SK-N-SH (cell line): Measurements from ENCODE around the gene SMARCA2. TPM values are rescaled to one million over a fixed set of nuclear protein-coding genes. Genes with fewer than 3 reads are reported as not detected.

ENCODE experiments used
- CTCF ChIA-PET: fragments of 300-600, 350-600 bp; formaldehyde crosslinking; extraction: SDS; loops from one replicate; lab custom pipeline; 2021; lab: Yijun Ruan, JAX
- POLR2A ChIA-PET: fragments of 350-600 bp; sonication (Branson Sonifier 250); formaldehyde crosslinking; extraction: SDS; loops from one replicate; lab custom pipeline; 2020; ENCODE audit warnings: antibody characterized with exemption, inconsistent platforms; lab: Yijun Ruan, JAX
- DNase-seq: peaks from one replicate; pipeline ENCODE4 v3.0.0; 2012
- H2AFZ ChIP-seq: fragments of 200-600 bp; sonication (generic); 2 replicates; pipeline ENCODE4 v1.8.1; 2016; ENCODE audit warnings: antibody characterized with exemption, mild to moderate bottlenecking, low read depth
- H3F3A ChIP-seq: fragments of 200-600 bp; sonication (generic); replicated peaks from 2 replicates; pipeline ENCODE3; 2016; ENCODE audit warnings: antibody characterized with exemption, mild to moderate bottlenecking; ENCODE audit not compliant: insufficient read depth
- H3K27ac ChIP-seq, 2 experiments: fragments of 200-500 bp in 1 of 2; fragments of 200-600 bp in 1 of 2; sonication (Bioruptor generic) in 1 of 2; sonication (generic), shearing (Covaris generic) in 1 of 2; 2 replicates each; pipeline versions ENCODE4 v1.5.1 to v1.6.1; 2014 to 2016; ENCODE audit warnings: low read depth in 2 of 2, inconsistent platforms in 1 of 2, low read length in 1 of 2, mild to moderate bottlenecking in 1 of 2, mixed read lengths in 1 of 2
- H3K27me3 ChIP-seq: fragments of 200-600 bp; sonication (generic), shearing (Covaris generic); 2 replicates; pipeline ENCODE4 v1.6.1; 2016; ENCODE audit warnings: mixed run types; ENCODE audit not compliant: insufficient read depth
- H3K36me3 ChIP-seq, 2 experiments: fragments of 200-500 bp in 1 of 2; fragments of 200-600 bp in 1 of 2; sonication (Bioruptor generic) in 1 of 2; sonication (generic) in 1 of 2; replicated peaks in 1 of 2; 2 replicates each; pipeline versions ENCODE3 to v1.5.1; 2014 to 2016; ENCODE audit warnings: low read length in 1 of 2, mild to moderate bottlenecking in 1 of 2; ENCODE audit not compliant: insufficient read depth in 2 of 2, control insufficient read depth in 1 of 2
- H3K4me1 ChIP-seq, 2 experiments: fragments of 200-500 bp in 1 of 2; fragments of 200-600 bp in 1 of 2; sonication (Bioruptor generic) in 1 of 2; sonication (generic), shearing (Covaris generic) in 1 of 2; 2 replicates each; pipeline versions ENCODE4 v1.5.1 to v1.6.1; 2014 to 2016; ENCODE audit warnings: low read depth in 1 of 2, low read length in 1 of 2, mixed run types in 1 of 2; ENCODE audit not compliant: insufficient read depth in 2 of 2, control insufficient read depth in 1 of 2
- H3K4me2 ChIP-seq: fragments of 200-600 bp; sonication (generic), shearing (Covaris generic); 2 replicates; pipeline ENCODE4 v1.6.1; 2017; ENCODE audit warnings: mixed run types
- H3K4me3 ChIP-seq, 2 experiments: fragments of 200-500 bp in 1 of 2; fragments of 200-600 bp in 1 of 2; sonication (Bioruptor generic) in 1 of 2; sonication (generic), shearing (Covaris generic) in 1 of 2; 2 replicates each; pipeline versions ENCODE4 v1.5.1 to v1.8.1; 2014 to 2016; ENCODE audit warnings: low read depth in 2 of 2, inconsistent platforms in 1 of 2, low read length in 1 of 2, mild to moderate bottlenecking in 1 of 2, mixed read lengths in 1 of 2, moderate library complexity in 1 of 2
- H3K79me2 ChIP-seq: fragments of 200-600 bp; sonication (generic); 2 replicates; pipeline ENCODE4 v1.8.1; 2017; ENCODE audit warnings: mild to moderate bottlenecking; ENCODE audit not compliant: insufficient read depth
- H3K9ac ChIP-seq: fragments of 200-600 bp; sonication (generic); 2 replicates; pipeline ENCODE4 v1.6.1; 2017; ENCODE audit warnings: mixed run types
- H3K9me2 ChIP-seq: fragments of 200-600 bp; sonication (generic); 2 replicates; pipeline ENCODE4 v1.6.1; 2017; ENCODE audit warnings: mixed run types
- H3K9me3 ChIP-seq: fragments of 200-600 bp; sonication (generic); 2 replicates; pipeline ENCODE4 v1.6.1; 2017; ENCODE audit warnings: mixed run types, mild to moderate bottlenecking, moderate library complexity
- H4K20me1 ChIP-seq: fragments of 200-600 bp; sonication (generic); 2 replicates; pipeline ENCODE4 v1.6.1; 2017; ENCODE audit warnings: mild to moderate bottlenecking, mixed run types; ENCODE audit not compliant: insufficient read depth
- CHD2 ChIP-seq: fragments of 150-350 bp; IDR thresholded peaks from 2 replicates; pipeline ENCODE4 v1.6.1; 2018; ENCODE audit warnings: low read length; ENCODE audit not compliant: partially characterized antibody
- CTCF ChIP-seq: fragments of 200-600 bp; sonication (generic); IDR thresholded peaks from 2 replicates; pipeline ENCODE4 v1.6.1; 2017; ENCODE audit warnings: antibody characterized with exemption, mild to moderate bottlenecking, moderate library complexity
- EP300 ChIP-seq, 2 experiments: IDR thresholded peaks; 2 replicates each; pipeline versions ENCODE4 v1.4.0 to v1.6.1; 2012; ENCODE audit warnings: borderline replicate concordance in 1 of 2, low read depth in 1 of 2, low read length in 1 of 2
- FOSL2 ChIP-seq: IDR thresholded peaks from 2 replicates; pipeline ENCODE4 v1.4.0; 2012; ENCODE audit warnings: low read depth, mild to moderate bottlenecking, moderate library complexity, borderline replicate concordance
- MXI1 ChIP-seq: IDR thresholded peaks from 2 replicates; pipeline ENCODE4 v1.6.1; 2012; ENCODE audit warnings: mild to moderate bottlenecking, low read depth, low read length, improper control_type of control experiment
- RXRA ChIP-seq: IDR thresholded peaks from 2 replicates; pipeline ENCODE4 v1.4.0; 2012; ENCODE audit warnings: low read depth, mild to moderate bottlenecking, borderline replicate concordance
- TCF12 ChIP-seq: IDR thresholded peaks from 2 replicates; pipeline ENCODE4 v1.4.0; 2012
- TEAD4 ChIP-seq: IDR thresholded peaks from 2 replicates; pipeline ENCODE4 v1.4.0; 2012; ENCODE audit warnings: mild to moderate bottlenecking, borderline replicate concordance; ENCODE audit not compliant: insufficient read depth
- USF2 ChIP-seq: fragments of 150-350 bp; IDR thresholded peaks from 2 replicates; pipeline ENCODE4 v1.6.1; 2017; ENCODE audit warnings: antibody characterized with exemption, low read length, low read depth, borderline replicate concordance
- WGBS: methylation state at CpG from one replicate; pipeline ENCODE4 v1.1.6; 2017; ENCODE audit warnings: low lambda C conversion rate; 5-methylcytosine and 5-hydroxymethylcytosine counted together
- polyA plus RNA-seq, 3 experiments: library from polyadenylated mRNA; depleted of rRNA; stranded (reverse); fragments of >200 nt; gene quantifications; 2 replicates each; pipeline ENCODE4 v1.2.3, GENCODE V29; 2012
- TF ChIP-seq, protein P1 (sequence below): fragments of 150-350 bp; IDR thresholded peaks from 2 replicates; pipeline ENCODE4 v1.6.1; 2016; ENCODE audit warnings: mild to moderate bottlenecking, low read depth, low read length
- TF ChIP-seq, protein P2 (sequence below): IDR thresholded peaks from 2 replicates; pipeline ENCODE4 v1.4.0; 2012; ENCODE audit warnings: low read depth, borderline replicate concordance

Gene SMARCA2
- polyA plus RNA-seq, 1 of the 3 experiments (the other 2 are of a cell fraction) = 17.4 TPM

DNA sequence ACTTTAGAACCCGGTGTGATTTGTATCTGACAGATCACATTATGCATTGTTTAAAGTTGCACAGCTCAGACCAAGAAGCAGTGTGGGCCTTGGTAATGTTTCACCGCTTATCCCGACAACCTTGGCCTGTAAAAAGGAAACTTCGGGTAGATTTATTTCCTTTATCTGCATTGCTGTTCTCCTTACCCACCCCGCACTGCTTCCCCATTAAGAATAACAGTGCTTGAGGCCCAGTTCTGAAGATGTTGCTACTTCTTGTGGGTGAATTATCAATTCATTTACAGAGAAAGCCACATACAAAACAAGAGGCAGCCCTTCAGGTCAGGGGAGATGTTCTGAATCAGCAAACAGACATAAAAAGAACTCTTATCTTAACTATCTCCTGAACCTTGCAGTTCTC lies 8.4 kb downstream of the SMARCA2 start:
- TF ChIP-seq USF2 (no peak), CTCF (no peak), TCF12 (no peak), TEAD4 (no peak), FOSL2 (no peak), RXRA (no peak)
- peaks cover 14 to 16% of the 10 kb centered on the region in 2 experiments; a peak in 3 of 4 replicates for H3K4me1 ChIP-seq
- H3F3A ChIP-seq = no peaks in the 10 kb centered on the region
- CTCF ChIA-PET = no interaction called here
- H3K9me3 ChIP-seq = no peaks in the 10 kb centered on the region
- DNase-seq = no peak
- no peaks in the 10 kb centered on the region for H3K9me2 ChIP-seq
- no peak overlapping the region for H2AFZ ChIP-seq
- peaks cover 3% of the 10 kb centered on the region; the same call in 1 of the 2 replicates for H4K20me1 ChIP-seq
- H3K27me3 ChIP-seq = no peaks in the 10 kb centered on the region
- H3K4me2 ChIP-seq = no peak overlapping the region
- no peak overlapping the region for H3K4me3 ChIP-seq
- H3K36me3 ChIP-seq = no peaks in the 10 kb centered on the region
- POLR2A ChIA-PET = no interaction called here
- no peak overlapping the region for H3K27ac ChIP-seq
- no peak overlapping the region for H3K9ac ChIP-seq
- WGBS = 94% methylated on average over 5 of the region's 5 CpGs
- peaks cover 80% of the 10 kb centered on the region for H3K79me2 ChIP-seq

DNA sequence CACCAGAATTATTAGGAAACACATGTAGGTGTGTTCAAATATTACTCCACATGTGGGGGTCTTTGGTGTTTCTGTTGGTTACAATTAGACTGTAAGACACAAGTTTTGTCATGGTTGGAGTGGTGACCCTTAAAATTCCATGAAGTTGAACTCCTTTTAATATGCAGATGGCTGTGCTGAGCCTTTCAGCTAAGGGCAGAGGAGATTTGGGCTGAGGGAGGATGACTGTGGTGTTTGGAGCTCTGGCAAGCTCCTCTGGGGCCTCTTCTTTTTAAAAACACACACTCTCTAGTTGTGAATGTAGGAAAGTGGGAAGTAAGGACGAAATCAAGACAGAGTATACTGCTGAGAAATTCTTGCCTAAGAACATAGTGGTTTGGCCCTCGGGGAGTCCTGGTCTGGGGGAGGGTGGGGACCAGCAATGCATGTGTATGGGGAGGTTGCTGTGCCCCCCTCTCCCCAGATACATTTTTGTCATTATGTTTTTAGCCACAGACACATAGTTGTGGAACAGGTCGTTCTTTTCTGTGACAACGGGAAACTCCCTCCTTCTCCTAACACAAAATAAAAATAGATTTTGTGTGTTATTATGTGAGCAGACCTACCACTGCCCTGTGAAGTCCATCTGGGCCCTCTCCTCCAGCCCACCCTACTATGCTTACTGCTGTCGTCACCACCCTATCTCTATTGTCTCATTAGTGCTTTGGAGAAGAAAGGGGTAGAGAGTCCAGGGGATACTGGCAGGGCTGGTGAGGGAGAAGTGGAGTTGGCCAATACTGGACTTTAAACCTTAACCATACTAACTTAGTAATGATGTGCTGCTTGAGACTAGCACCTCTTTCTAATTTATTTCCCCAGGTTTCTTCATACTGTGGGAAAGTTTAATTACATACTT lies 10.0 kb downstream of the SMARCA2 start:
- Histone ChIP-seq H3K27me3 (no peaks in the 10 kb centered on the region), H3F3A (no peaks in the 10 kb centered on the region), H3K27ac (no peak overlapping the region), H3K4me1 (peaks cover 11 to 12% of the 10 kb centered on the region in 2 experiments; a peak in 3 of 4 replicates), H3K4me2 (no peak overlapping the region), H3K4me3 (no peak overlapping the region)
- no peak for TF ChIP-seq CHD2
- TF ChIP-seq EP300 (IDR thresholded peaks at IDR 0.05; ENCODE audit: borderline replicate concordance in 1 of 2, low read depth in 1 of 2, low read length in 1 of 2) = no peak
- TF ChIP-seq, protein P1, sequence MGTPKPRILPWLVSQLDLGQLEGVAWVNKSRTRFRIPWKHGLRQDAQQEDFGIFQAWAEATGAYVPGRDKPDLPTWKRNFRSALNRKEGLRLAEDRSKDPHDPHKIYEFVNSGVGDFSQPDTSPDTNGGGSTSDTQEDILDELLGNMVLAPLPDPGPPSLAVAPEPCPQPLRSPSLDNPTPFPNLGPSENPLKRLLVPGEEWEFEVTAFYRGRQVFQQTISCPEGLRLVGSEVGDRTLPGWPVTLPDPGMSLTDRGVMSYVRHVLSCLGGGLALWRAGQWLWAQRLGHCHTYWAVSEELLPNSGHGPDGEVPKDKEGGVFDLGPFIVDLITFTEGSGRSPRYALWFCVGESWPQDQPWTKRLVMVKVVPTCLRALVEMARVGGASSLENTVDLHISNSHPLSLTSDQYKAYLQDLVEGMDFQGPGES = no peak
- TF ChIP-seq MXI1 = no peak
- TF ChIP-seq, protein P2, sequence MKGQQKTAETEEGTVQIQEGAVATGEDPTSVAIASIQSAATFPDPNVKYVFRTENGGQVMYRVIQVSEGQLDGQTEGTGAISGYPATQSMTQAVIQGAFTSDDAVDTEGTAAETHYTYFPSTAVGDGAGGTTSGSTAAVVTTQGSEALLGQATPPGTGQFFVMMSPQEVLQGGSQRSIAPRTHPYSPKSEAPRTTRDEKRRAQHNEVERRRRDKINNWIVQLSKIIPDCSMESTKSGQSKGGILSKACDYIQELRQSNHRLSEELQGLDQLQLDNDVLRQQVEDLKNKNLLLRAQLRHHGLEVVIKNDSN = no peak
- no peak for TF ChIP-seq TEAD4
- TF ChIP-seq, all 33 proteins: peak for 0
- Histone ChIP-seq H4K20me1 (peaks cover 3% of the 10 kb centered on the region; the same call in 1 of the 2 replicates), H3K79me2 (peaks cover 64% of the 10 kb centered on the region), H2AFZ (no peak overlapping the region), H3K9ac (no peak overlapping the region), H3K36me3 (no peaks in the 10 kb centered on the region), H3K9me3 (no peaks in the 10 kb centered on the region), H3K9me2 (no peaks in the 10 kb centered on the region)
- no peak for DNase-seq
- WGBS = 84% methylated on average over 5 of the region's 5 CpGs
- ChIA-PET CTCF (no interaction called here), POLR2A (no interaction called here)
